ENCODE data around the gene UBA1. TPM values are rescaled to one million over a fixed set of nuclear protein-coding genes. Genes with fewer than 3 reads are reported as not detected.

The UBA1 gene
- total and polyA plus RNA-seq, 2 of the 13 experiments (the other 11 are each of a cell fraction or from before 2014, with no cell fraction given) = 93.3 to 129 TPM

GRCh38 chrX:47231167-47231566 is 37.5 kb downstream of the UBA1 start:
- Histone ChIP-seq H4K20me1 (ENCODE audit: insufficient read depth, low read length) (no peaks in the 10 kb centered on the region), H3K9ac (ENCODE audit: insufficient read depth, low read depth, low read length) (no peak overlapping the region), H3K79me2 (ENCODE audit: insufficient read depth, low read length) (peaks cover 24% of the 10 kb centered on the region), H3K4me2 (ENCODE audit: low read depth, low read length) (no peak overlapping the region), H3K27me3 (ENCODE audit: control insufficient read depth in 1 of 2, insufficient read depth in 2 of 2, low read length in 2 of 2) (no peaks in the 10 kb centered on the region; a peak in 1 of 5 replicates), H3K9me3 (ENCODE audit: low read length) (no peaks in the 10 kb centered on the region), H3K27ac (ENCODE audit: extremely low read length, insufficient read depth, low read length) (no peak overlapping the region), H3K36me3 (replicated peaks in 1 of 2; ENCODE audit: control insufficient read depth in 1 of 2, insufficient read depth in 2 of 2, low read length in 2 of 2) (peaks cover 0 to 10% of the 10 kb centered on the region in 2 experiments; a peak in 3 of 5 replicates), H3K4me1 (ENCODE audit: insufficient read depth, low read length) (peaks cover 25% of the 10 kb centered on the region), H3K4me3 (replicated peaks in 1 of 3; ENCODE audit: insufficient read depth in 1 of 3, low read depth in 2 of 3, low read length in 3 of 3) (no peak overlapping the region), H2AFZ (ENCODE audit: low read length) (no peak overlapping the region)
- no peak for FAIRE-seq
- CTCF ChIA-PET (ENCODE audit: low intra/inter-chr PET ratio, low total read pairs) = no interaction called here
- ATAC-seq = no peak
- TF ChIP-seq ZNF703 (CRISPR knock-in tag; IDR thresholded peaks at IDR 0.05; ENCODE audit: borderline replicate concordance) (no peak), ATF2 (CRISPR knock-in tag; IDR thresholded peaks at IDR 0.05) (no peak), ZBED4 (CRISPR knock-in tag; IDR thresholded peaks at IDR 0.05; ENCODE audit: borderline replicate concordance) (no peak), ZNF510 (CRISPR knock-in tag; IDR thresholded peaks at IDR 0.05; ENCODE audit: low read depth) (no peak), BORCS8-MEF2B (CRISPR knock-in tag; IDR thresholded peaks at IDR 0.05) (no peak), PHF5A (CRISPR knock-in tag; IDR thresholded peaks at IDR 0.05; ENCODE audit: low read depth, unreplicated experiment) (no peak), PLSCR1 (CRISPR knock-in tag; IDR thresholded peaks at IDR 0.05; ENCODE audit: borderline replicate concordance) (no peak), CEBPB (IDR thresholded peaks at IDR 0.05; ENCODE audit: borderline replicate concordance, low read depth, low read length) (no peak), ZHX1 (CRISPR knock-in tag; IDR thresholded peaks at IDR 0.05; ENCODE audit: low read depth) (no peak)
- POLR2A ChIA-PET = interaction anchor here (3.5 kb wide), 1 partner anchor 12 kb away, joined by 69 read pairs; the partner anchor contains the start of gene CDK16
- in situ Hi-C loops (cut with HindIII; ENCODE audit: extremely low pct_ligation_motif_present, low pct_unique_long_range_greater_than_20kb) (no loop called here), intact Hi-C loops (cut with micrococcal nuclease; ENCODE audit: unreplicated experiment) (loop anchor here (10.0 kb wide), 1 partner anchor 84 kb away; no protein-coding TSS in a partner anchor)
- 100% methylated on average over 2 of the region's 2 CpGs for WGBS (ENCODE audit: low lambda C conversion rate)
- BruUV-seq (replicated peaks) = no TSS peak
- no peak for DNase-seq (ENCODE audit: low spot score)
